GM12874 (cell line): ENCODE measurements around the gene DCAF15.

ENCODE experiments used
- TF ChIP-seq, protein P1 (sequence below): IDR thresholded peaks from 2 replicates; pipeline ENCODE4 v1.5.1; 2011; ENCODE audit warnings: low read depth, mild to moderate bottlenecking, control low read depth, low read length, moderate library complexity; ENCODE audit not compliant: insufficient read depth

DCAF15 gene

DNA sequence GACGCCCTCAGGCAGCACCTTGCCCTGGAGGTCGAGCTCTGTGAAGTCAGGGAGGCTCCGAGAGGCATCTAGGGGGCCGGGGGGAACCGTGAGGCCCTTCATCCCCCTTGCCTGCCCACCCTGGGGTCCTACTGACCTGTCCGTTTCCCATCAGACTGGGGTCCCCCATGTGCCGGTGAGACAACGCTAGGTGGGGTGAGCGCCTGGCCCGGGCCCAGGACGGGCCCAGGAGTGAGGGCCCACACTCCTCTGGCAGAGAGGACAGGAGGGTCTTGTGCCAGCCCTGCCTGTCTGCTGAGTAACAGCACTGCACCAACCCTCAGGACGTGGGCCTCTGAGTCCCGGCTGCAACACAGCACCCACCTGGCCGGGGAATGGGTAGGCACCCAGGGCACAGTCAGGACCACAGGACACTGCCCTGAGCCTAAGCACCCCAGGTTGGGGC, 14.4 kb downstream of the DCAF15 start:
- TF ChIP-seq, protein P1, sequence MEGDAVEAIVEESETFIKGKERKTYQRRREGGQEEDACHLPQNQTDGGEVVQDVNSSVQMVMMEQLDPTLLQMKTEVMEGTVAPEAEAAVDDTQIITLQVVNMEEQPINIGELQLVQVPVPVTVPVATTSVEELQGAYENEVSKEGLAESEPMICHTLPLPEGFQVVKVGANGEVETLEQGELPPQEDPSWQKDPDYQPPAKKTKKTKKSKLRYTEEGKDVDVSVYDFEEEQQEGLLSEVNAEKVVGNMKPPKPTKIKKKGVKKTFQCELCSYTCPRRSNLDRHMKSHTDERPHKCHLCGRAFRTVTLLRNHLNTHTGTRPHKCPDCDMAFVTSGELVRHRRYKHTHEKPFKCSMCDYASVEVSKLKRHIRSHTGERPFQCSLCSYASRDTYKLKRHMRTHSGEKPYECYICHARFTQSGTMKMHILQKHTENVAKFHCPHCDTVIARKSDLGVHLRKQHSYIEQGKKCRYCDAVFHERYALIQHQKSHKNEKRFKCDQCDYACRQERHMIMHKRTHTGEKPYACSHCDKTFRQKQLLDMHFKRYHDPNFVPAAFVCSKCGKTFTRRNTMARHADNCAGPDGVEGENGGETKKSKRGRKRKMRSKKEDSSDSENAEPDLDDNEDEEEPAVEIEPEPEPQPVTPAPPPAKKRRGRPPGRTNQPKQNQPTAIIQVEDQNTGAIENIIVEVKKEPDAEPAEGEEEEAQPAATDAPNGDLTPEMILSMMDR, result no peak

DNA sequence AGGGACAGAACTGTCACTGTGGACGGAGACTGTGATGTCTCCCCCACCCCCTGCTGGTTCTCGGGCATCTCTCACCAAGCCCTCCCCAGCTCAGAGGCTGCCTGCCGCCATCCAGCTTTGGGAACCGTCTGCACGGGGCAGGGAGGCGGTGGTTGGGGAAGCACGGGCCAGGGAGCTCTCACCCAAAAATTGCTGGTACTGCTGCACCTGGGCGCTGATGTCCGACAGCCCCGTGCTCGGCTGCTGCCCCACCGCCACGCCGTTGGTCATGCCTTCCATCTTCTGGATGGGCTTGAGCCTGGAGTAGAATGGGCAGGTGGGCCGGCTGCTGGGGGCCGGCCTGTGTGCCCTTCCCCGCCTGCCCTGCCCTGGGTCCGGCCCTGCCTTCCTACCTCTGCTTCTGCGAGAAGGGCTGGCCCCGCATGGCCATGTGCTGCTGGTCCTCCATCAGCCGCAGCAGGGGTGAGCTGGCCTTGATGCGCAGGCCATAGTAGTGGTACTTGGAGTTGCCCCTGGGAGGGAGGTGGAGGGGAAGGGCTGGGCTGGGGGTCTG, 16.1 kb downstream of the DCAF15 start:
- TF ChIP-seq, protein P1, result no peak

DNA sequence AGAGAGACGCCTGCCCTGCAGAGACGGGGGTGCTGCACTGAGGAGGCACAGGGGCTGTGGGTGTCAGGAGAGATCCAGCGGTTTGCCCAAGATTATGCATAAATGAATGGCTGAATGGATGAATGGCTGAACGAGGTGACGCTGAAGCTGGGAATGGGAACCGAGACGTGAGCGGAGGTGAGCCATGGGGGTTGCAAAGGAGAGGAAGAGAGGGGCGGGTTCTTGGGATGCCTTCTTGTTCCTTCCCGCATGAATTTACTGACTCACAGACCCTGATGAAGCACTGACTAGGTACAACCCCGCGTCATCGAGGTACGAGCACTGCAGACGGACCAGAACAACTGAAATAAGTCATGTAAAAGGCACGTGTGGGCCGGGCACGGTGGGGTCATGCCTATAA, 16.7 kb downstream of the DCAF15 start:
- TF ChIP-seq, protein P1, result no peak

DNA sequence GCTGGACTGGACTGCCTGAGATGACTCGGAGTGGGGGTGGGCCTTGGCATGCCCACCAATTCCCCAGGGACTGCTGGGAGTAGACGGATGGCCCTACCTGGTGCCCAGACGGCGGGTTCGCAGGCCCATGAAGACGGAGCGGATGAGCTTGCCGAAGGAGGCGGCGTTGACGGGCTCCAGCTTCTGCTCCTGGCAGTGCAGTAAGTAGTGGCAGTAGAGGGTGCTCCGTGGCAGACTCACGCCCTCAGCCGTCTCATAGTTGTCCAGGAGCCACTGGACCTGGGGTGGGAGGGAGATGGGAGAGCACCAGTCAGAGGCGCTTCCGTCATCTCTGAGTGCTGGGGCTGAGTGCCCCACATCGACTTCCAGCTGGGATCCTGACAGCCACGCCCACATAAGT, 17.6 kb downstream of the DCAF15 start:
- TF ChIP-seq, protein P1, result no peak

DNA sequence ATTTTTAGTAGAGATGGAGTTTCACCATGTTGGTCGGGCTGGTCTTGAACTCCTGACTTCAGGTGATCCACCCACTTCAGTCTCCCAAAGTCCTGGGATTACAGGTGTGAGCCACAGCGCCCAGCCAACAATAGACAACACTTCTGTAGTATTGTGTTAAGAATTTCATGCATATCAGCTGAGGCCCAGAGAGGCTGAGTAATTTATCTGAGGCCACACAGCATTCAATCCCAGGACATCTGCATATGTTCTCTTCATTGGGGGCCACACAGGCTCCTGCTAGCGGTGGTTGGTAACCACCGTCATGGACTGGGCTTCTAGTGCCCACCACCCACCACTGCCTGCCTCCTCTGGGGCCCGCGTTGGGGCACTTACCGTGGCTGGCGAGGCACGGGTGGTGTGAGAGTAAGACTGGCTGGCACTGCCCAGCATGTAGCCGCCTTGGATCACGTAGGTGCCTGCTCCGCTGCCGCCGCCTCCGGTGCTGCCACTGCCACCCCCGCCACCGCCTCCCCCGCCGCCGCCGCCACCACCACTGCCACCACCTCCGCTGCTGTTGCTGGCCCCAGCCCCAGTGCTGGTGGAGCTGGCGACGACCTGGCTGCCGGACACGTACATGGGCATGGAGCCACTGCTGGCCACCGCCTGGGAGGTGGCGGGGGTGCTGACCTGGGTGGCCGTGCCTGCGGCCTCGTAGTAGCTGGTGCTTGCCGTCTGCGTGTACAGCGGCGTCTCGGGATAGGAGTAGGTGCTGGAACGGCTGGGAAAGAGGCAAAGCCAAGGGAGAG, 20.3 kb downstream of the DCAF15 start:
- TF ChIP-seq, protein P1, result no peak

DNA sequence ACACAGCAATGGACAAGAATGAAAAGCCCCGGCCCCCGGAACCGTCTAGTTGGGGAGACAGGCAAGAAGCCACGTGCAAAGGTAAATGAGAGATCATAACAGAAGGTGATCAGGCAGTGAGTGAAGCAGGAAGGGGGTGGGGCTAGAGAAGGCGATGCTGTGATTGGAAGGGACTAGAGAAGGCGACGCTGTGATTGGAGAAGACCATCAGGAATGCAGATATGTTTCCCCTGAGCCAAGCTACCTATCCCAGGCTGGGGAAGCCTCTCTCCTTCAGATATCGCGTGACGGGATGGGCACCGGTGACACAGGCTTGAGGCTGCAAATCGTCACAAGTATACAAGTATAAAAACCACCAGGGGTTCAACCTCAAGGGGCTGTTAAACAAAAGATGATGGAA, 21.8 kb downstream of the DCAF15 start:
- TF ChIP-seq, protein P1, result no peak

DNA sequence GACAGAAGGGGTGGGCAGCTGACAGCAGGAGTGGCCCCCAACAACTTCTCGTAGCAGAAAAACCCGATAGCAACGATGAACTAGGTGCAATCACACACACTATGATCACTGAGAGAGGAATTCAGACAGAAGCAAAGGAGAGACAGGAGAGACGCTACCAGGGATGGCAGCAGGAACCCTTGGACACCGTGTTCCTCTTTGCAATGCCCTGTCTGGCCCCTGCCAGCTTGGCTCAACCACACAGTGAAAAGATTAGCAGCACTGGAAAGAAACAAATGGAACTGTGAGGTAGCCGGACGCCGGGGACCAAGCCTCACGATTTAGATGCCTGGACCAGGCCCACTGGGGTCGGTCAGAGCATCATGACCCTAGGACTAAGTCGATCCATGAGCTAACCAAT, 23.6 kb downstream of the DCAF15 start:
- TF ChIP-seq, protein P1, result no peak
